HG03378 (cell line): ENCODE data around the gene TTLL6.

Experiments
- ATAC-seq: cut with Tn5 transposase; IDR thresholded peaks from one replicate; pipeline ENCODE4 v1.9.1; 2021; ENCODE audit warnings: mild to moderate bottlenecking, moderate library complexity; ENCODE audit not compliant: unreplicated experiment

The TTLL6 gene

GRCh38 chr17:48745381-48746275 is 71.4 kb downstream of the TTLL6 start:
- ATAC-seq = no peak

- ATAC-seq = no peak
Observed at GRCh38 chr17:48740537-48740936, 76.5 kb downstream of the TTLL6 start.

- no peak for ATAC-seq
Observed at GRCh38 chr17:48738803-48739526, 78.1 kb downstream of the TTLL6 start.

- ATAC-seq = no peak
Observed at GRCh38 chr17:48738424-48738802, 78.6 kb downstream of the TTLL6 start.

- ATAC-seq = no peak
Observed at GRCh38 chr17:48737330-48738043, 79.5 kb downstream of the TTLL6 start.

GRCh38 chr17:48735062-48735351 is 82.0 kb downstream of the TTLL6 start:
- ATAC-seq = no peak

- ATAC-seq = no peak
Observed at GRCh38 chr17:48734333-48735061, 82.5 kb downstream of the TTLL6 start.

GRCh38 chr17:48733632-48734328 is 83.2 kb downstream of the TTLL6 start:
- no peak for ATAC-seq

GRCh38 chr17:48732688-48733629 is 84.1 kb downstream of the TTLL6 start:
- ATAC-seq = no peak

- ATAC-seq = no peak
Observed at GRCh38 chr17:48731355-48731754, 85.7 kb downstream of the TTLL6 start.

- ATAC-seq = no peak
Observed at GRCh38 chr17:48730240-48730550, 86.8 kb downstream of the TTLL6 start.

GRCh38 chr17:48729335-48730239 is 87.4 kb downstream of the TTLL6 start:
- no peak for ATAC-seq

- no peak for ATAC-seq
Observed at GRCh38 chr17:48728232-48729231, 88.5 kb downstream of the TTLL6 start, which contains the start of gene HOXB13. Gene HOXB13, minus strand, starts transcription at chr17:48728750. Its CDS starts 157 bp downstream, at chr17:48728593.

- no peak for ATAC-seq
Observed at GRCh38 chr17:48727415-48728175, 89.4 kb downstream of the TTLL6 start.

GRCh38 chr17:48726916-48727286 is 90.1 kb downstream of the TTLL6 start:
- ATAC-seq = no peak

- no peak for ATAC-seq
Observed at GRCh38 chr17:48726114-48726915, 90.7 kb downstream of the TTLL6 start.
